Thyroid gland (tissue), 4 donors: ENCODE results near the gene MAS1L. TPM values are rescaled to one million over a fixed set of nuclear protein-coding genes. Genes with fewer than 3 reads are reported as not detected.

Experiments
- DNase-seq, 2 donors: peaks; one replicate each; pipeline ENCODE4 v3.0.0-alpha.2; 2019
- H3K27ac ChIP-seq, 3 donors: fragments of 200-600 bp; sonication (generic); 1 replicate in 2 of 3; 2 replicates in 1 of 3; pipeline ENCODE4 v1.5.1; 2016 to 2019; ENCODE audit warnings: mild to moderate bottlenecking in 1 of 3, moderate library complexity in 1 of 3
- H3K27me3 ChIP-seq: fragments of 200-600 bp; sonication (generic); one replicate; pipeline ENCODE4 v1.5.1; 2019
- H3K36me3 ChIP-seq, 2 donors: fragments of 200-600 bp; sonication (generic); one replicate each; pipeline ENCODE4 v1.5.1; 2016 to 2019
- H3K4me1 ChIP-seq, 2 donors: fragments of 200-600 bp; sonication (generic); one replicate each; pipeline ENCODE4 v1.5.1; 2017 to 2019
- H3K4me3 ChIP-seq, 3 donors: fragments of 200-600 bp; sonication (generic); replicated peaks in 1 of 3; 1 replicate in 2 of 3; 2 replicates in 1 of 3; pipeline ENCODE4 v1.5.1; 2016; ENCODE audit warnings: mild to moderate bottlenecking in 1 of 3
- H3K9me3 ChIP-seq: fragments of 200-600 bp; sonication (generic); one replicate; pipeline ENCODE4 v1.5.1; 2017
- CTCF ChIP-seq, 6 experiments: fragments of 200-600 bp in 3 of 6; fragments of 450-650 bp in 3 of 6; sonication (generic) in 3 of 6; IDR thresholded peaks; one replicate each; pipeline ENCODE4 v1.5.1; 2016 to 2019; ENCODE audit warnings: antibody characterized with exemption in 6 of 6, mild to moderate bottlenecking in 2 of 6, inconsistent platforms in 1 of 6, moderate library complexity in 1 of 6
- POLR2A ChIP-seq, 2 donors: fragments of 450-650 bp; IDR thresholded peaks; one replicate each; pipeline ENCODE4 v1.6.1; 2017; ENCODE audit warnings: antibody characterized with exemption in 2 of 2, mild to moderate bottlenecking in 2 of 2, moderate library complexity in 1 of 2
- WGBS, 2 donors: methylation state at CpG; one replicate each; pipeline ENCODE4 v1.1.5; 2017; 5-methylcytosine and 5-hydroxymethylcytosine counted together
- intact Hi-C: fragments of 100-400 bp; cut with DNase I; formaldehyde crosslinking; loops from one replicate; pipeline ENCODE4 v1.15.1; 2023
- total RNA-seq, 4 donors: library from RNA; depleted of rRNA; stranded (reverse); fragments of >200 nt; gene quantifications; one replicate each; pipeline ENCODE4 v1.2.3, GENCODE V29; 2016

MAS1L gene
- total RNA-seq, 4 donors from 2014 or later: not detected

GRCh38 chr6:29491574-29491973 lies 3.8 kb upstream of the MAS1L start:
- no peak for DNase-seq
- no peak overlapping the region for H3K4me3 ChIP-seq
- H3K4me1 ChIP-seq: no peaks in the 10 kb centered on the region
- TF ChIP-seq CTCF (IDR thresholded peaks at IDR 0.05): no peak
- no peak for TF ChIP-seq POLR2A (IDR thresholded peaks at IDR 0.05)
- 85 to 92% methylated on average over 4 of the region's 4 CpGs for WGBS, 2 donors
- H3K27me3 ChIP-seq: no peaks in the 10 kb centered on the region
- no peaks in the 10 kb centered on the region for H3K36me3 ChIP-seq
- intact Hi-C loops: no loop called here
- H3K9me3 ChIP-seq: no peaks in the 10 kb centered on the region
- H3K27ac ChIP-seq: no peak overlapping the region

GRCh38 chr6:29490552-29490951 lies 2.8 kb upstream of the MAS1L start:
- WGBS, 2 donors: 69 to 80% methylated on average over 2 of the region's 2 CpGs

GRCh38 chr6:29490055-29490454 lies 2.3 kb upstream of the MAS1L start:
- no peak for DNase-seq
- Histone ChIP-seq H3K27me3 (no peaks in the 10 kb centered on the region), H3K27ac (no peak overlapping the region), H3K4me3 (no peak overlapping the region), H3K36me3 (no peaks in the 10 kb centered on the region), H3K4me1 (no peaks in the 10 kb centered on the region), H3K9me3 (no peaks in the 10 kb centered on the region)
- TF ChIP-seq POLR2A (IDR thresholded peaks at IDR 0.05) (no peak), CTCF (IDR thresholded peaks at IDR 0.05) (no peak)
- intact Hi-C loops: no loop called here
- WGBS, 2 donors: 76 to 83% methylated on average over 3 of the region's 3 CpGs

More at GRCh38 chr6:29490552-29490951, 2.8 kb upstream of the MAS1L start:
- no peak for DNase-seq
- Histone ChIP-seq H3K9me3 (no peaks in the 10 kb centered on the region), H3K4me1 (no peaks in the 10 kb centered on the region), H3K27ac (no peak overlapping the region), H3K36me3 (no peaks in the 10 kb centered on the region), H3K4me3 (no peak overlapping the region), H3K27me3 (no peaks in the 10 kb centered on the region)
- TF ChIP-seq CTCF (IDR thresholded peaks at IDR 0.05): no peak
- no peak for TF ChIP-seq POLR2A (IDR thresholded peaks at IDR 0.05)
- intact Hi-C loops: no loop called here

GRCh38 chr6:29489286-29489685 lies 1.5 kb upstream of the MAS1L start:
- intact Hi-C loops: no loop called here
- Histone ChIP-seq H3K4me1 (no peaks in the 10 kb centered on the region), H3K9me3 (no peaks in the 10 kb centered on the region), H3K36me3 (no peaks in the 10 kb centered on the region), H3K27ac (no peak overlapping the region), H3K4me3 (no peak overlapping the region), H3K27me3 (no peaks in the 10 kb centered on the region)
- no peak for DNase-seq
- 93% methylated on average over 8 of the region's 8 CpGs for WGBS, 2 donors
- TF ChIP-seq CTCF (IDR thresholded peaks at IDR 0.05) (no peak), POLR2A (IDR thresholded peaks at IDR 0.05) (no peak)

- H3K9me3 ChIP-seq: no peaks in the 10 kb centered on the region
- DNase-seq: no peak
- no peak overlapping the region for H3K27ac ChIP-seq
- TF ChIP-seq POLR2A (IDR thresholded peaks at IDR 0.05): no peak
- TF ChIP-seq CTCF (IDR thresholded peaks at IDR 0.05): no peak
- H3K4me1 ChIP-seq: no peaks in the 10 kb centered on the region
- no peaks in the 10 kb centered on the region for H3K36me3 ChIP-seq
- intact Hi-C loops: no loop called here
- H3K4me3 ChIP-seq: no peak overlapping the region
- no peaks in the 10 kb centered on the region for H3K27me3 ChIP-seq
Observed at GRCh38 chr6:29488874-29489273, 1.1 kb upstream of the MAS1L start.
